Measurements from ENCODE around the gene UGT1A4.

The UGT1A4 gene

DNA sequence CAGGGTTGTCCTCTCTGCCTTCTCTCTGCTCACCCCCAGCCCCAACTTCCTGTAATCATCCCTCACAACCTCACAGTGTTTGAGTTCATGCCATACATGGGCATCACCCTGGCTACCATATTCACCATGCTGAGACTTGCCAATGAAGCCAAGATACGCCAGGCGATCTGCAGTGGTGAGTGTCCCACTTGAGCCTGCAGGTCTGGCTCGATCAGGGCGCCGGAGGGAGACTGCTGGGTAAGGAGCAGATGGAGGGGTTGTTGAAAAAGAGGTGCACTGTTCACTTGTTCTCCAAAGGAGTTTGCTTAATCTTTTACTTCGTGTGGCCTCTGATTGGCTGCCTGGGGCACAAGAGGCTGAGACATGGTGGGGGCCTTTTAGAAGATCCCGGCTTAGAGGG is 74.2 kb downstream of the UGT1A4 start:
- no peak for DNase-seq

DNA sequence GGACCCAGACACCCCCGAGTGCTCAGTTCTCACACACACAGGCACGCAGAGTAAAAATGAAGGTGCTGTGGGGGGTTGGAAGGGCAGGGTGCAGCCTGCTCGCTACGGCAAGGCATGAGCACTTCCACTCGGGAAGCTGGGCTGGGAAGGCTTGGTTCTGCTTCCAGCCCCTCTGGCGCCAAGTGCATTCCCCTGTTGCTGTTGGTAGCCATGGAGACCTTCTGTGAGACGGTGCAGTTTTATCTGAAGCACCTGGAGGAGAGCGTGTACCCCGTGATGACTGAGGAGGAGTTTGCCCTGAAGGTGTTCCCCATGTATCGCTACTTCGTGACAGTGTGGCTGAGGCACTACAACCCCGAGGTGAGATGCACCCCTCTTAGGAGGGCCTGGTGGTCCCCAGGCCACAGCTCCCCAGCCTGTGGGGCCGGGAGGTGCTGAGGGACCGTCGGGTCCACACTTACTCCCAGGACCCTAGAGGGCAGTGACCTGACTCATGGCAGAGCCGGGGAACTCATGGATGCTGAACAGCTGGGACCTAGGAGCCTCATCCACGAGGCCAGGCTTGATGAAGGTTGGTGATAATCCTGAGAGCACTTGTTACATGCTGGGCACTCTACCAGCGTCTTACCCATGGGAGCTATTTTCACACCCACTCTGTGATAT is 75.1 kb downstream of the UGT1A4 start:
- DNase-seq: no peak

DNA sequence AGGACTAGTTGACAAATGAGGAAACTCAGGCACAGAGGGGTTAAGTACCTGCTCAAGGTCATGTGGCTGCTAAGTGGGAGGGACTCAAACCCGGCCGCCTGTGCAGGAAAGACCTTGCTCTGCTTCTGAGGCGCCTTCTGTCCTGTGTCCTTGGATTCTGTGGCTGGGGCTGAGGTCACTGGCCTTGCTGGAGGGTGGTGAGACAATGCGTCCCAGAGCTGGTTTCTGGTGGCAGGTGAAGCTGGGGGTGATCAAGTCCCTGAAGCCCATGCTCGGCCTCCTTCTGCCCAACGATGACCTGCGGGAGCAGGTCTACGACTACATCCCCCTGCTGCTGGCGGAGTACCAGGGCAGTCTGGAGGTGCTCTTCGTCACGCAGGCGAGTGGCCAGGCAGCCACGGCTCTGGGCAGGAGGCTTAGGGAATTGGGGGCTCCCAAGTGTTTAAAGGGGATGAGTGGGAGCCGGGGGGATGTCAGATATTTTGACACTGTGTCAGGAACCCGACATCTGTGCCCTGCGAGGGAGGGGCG is 75.7 kb downstream of the UGT1A4 start:
- DNase-seq: no peak

- DNase-seq: no peak
These were observed 77.2 kb downstream of the UGT1A4 start for GRCh38 chr2:233795735-233796171.

GRCh38 chr2:233796254-233796653 is 77.7 kb downstream of the UGT1A4 start:
- DNase-seq: no peak

DNA sequence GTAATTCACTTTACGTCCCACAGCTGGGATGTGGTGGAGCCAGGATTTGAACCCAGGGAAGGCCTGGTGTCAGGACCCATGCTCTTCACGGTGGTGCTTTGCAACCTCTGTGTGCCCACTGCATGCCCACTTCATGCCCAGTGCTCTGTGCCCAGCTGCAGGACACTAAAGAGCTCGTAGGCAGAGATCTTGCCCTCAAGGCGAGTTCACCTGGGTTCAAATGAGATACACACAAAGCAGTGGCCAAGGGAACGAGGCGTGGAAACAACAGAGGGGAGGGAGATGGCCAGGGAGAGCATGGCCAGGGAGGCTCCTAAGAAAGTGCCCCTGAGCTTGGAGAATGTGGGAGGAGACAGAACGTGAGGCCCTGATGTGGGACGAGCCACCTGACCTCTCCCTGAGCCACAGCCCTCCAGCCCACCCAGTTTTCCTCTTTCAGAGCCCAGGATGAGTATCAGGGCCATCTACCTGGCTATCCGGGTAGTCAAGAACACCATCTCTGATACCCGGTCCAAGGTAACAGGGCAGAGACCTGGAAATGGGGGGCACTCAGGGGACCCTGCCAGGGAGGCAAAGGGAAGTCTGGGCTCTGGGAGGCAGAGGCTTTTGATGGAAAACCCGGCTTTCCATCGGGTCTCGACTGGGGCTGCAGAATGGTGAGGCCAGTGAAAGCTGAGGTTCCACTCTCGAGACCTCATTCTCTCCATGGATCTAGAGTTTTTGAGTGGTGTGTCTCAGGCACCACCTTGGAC is 80.0 kb downstream of the UGT1A4 start:
- DNase-seq: no peak

GRCh38 chr2:233799087-233799665 is 80.6 kb downstream of the UGT1A4 start:
- no peak for DNase-seq

- DNase-seq: no peak
These were observed 81.2 kb downstream of the UGT1A4 start for GRCh38 chr2:233799716-233800115.

GRCh38 chr2:233800208-233800607 is 81.7 kb downstream of the UGT1A4 start:
- DNase-seq: no peak

DNA sequence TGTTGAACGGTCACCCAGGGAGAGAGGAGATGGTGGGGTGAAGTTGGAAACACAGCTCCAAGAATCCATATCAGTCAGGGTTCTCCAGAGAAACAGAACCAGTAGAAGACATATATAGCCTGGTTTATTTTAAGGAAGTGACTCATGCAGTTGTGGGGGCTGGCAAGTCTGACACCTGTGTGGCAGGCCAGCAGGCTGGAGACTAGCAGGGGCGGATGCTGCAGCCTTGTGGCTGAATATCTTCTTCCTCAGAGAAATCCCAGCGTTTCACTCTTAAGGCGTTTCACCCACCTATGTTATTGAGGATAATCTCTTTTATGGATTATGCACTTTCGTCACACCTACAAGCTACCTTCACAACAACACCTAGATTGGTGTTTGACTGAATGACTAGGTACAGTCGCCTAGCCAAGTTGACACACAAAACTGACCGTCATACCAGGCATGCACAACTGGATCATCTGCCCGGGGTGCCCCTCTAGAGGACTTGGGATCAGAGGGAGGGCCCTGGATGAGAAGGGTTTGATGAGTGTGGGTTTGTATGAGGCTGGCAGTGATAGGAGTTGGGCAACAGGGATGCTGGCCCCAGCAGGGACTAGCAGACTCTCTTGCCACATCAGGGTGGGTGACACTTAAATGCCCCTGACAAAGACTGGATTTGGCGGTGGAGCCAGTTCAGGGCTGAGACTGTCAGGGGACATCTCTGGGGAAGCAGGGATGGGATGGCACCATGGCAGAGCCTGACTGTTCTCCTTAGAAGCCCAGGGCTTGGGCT is 83.0 kb downstream of the UGT1A4 start:
- DNase-seq: no peak

GRCh38 chr2:233802132-233802815 is 83.7 kb downstream of the UGT1A4 start:
- no peak for DNase-seq

GRCh38 chr2:233803292-233803911 is 84.9 kb downstream of the UGT1A4 start:
- no peak for DNase-seq

DNA sequence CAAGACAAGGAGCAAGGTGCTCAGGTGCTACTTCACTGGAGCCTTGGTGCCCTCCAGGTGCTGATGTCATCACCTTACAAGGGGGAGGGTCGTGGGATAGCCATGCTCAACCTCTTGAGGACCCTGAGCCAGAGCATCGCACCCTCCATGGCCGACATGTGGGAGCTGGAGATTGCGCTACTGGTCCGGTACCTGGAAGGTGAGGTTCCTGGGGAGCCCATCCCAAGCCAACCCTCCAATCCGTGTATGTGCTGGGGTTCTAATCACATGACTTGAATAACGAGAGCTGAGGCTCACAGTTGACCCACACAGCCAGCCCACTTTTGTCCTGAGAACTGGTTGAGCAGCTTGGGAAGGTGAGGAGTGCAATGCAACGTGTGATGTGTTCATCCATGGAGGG is 85.5 kb downstream of the UGT1A4 start:
- no peak for DNase-seq

- no peak for DNase-seq
These were observed 88.8 kb downstream of the UGT1A4 start for GRCh38 chr2:233807215-233807865.

GRCh38 chr2:233807966-233808935 is 89.7 kb downstream of the UGT1A4 start:
- no peak for DNase-seq

DNA sequence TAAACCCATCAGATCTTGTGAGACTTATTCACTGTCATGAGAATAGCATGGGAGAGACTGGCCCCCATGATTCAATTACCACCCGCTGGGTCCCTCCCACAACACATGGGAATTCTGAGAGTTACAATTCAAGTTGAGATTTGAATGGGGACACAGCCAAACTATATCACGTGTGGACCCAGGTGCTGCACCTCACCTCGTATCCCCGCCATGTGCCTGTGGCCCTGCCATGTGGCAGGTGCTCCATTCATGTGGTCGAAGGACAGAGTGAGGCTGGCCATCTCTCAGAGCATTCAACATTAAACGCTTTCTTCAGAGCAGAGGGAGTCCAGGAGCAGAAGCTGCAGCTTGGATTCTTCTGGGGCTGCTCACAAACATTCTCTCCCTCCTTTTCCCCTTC is 91.8 kb downstream of the UGT1A4 start:
- DNase-seq: no peak

- no peak for DNase-seq
These were observed 92.6 kb downstream of the UGT1A4 start for GRCh38 chr2:233811087-233811486.

DNA sequence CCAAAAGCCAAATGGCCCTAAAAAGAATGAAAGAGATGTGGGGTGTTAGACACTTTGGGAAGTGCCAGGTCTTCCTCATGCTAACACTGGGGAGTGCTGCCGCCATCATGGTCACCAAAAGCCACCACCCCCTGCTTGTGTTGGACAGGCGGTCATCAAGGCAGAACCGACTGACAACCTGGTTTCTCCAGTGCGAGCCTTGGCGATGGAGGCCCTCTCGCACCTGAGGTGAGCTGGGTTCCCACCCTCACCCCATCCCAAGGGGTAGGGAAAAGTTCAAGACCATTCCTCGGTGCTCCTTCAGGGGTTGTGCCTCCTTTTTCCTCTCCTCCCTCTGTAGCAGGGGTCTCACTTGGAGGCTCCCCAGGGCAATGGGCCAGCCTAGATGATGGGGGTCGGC is 93.2 kb downstream of the UGT1A4 start:
- no peak for DNase-seq

GRCh38 chr2:233813236-233814055 is 94.9 kb downstream of the UGT1A4 start:
- no peak for DNase-seq

Data from GF-D8 (cell line).